HEK293 (cell line): ENCODE results near the gene TMEM145.

Experiments
- CTCF ChIA-PET: fragments of 350-600 bp; formaldehyde crosslinking; extraction: SDS; loops from one replicate; lab custom pipeline; 2021; ENCODE audit warnings: antibody characterized with exemption; lab: Yijun Ruan, JAX
- POLR2A ChIA-PET: fragments of 300-600 bp; formaldehyde crosslinking; extraction: SDS; loops from one replicate; lab custom pipeline; 2020; ENCODE audit warnings: antibody characterized with exemption, inconsistent platforms; lab: Yijun Ruan, JAX
- H3K27ac ChIP-seq: fragments of 200-500 bp; sonication (Bioruptor generic); 2 replicates; pipeline ENCODE4 v1.5.1; 2014; ENCODE audit warnings: low read depth, low read length, control low read depth, inconsistent platforms; ENCODE audit errors: extremely low read depth
- H3K36me3 ChIP-seq, 2 experiments: fragments of 200-500 bp in 1 of 2; sonication (Bioruptor generic) in 1 of 2; 1 replicate in 1 of 2; 2 replicates in 1 of 2; pipeline ENCODE4 v1.5.1; 2014 to 2017; ENCODE audit warnings: inconsistent platforms in 2 of 2, low read length in 2 of 2; ENCODE audit not compliant: control insufficient read depth in 2 of 2, insufficient read depth in 1 of 2
- H3K4me1 ChIP-seq: fragments of 200-500 bp; sonication (Bioruptor generic); 2 replicates; pipeline ENCODE4 v1.5.1; 2014; ENCODE audit warnings: mild to moderate bottlenecking, low read length, inconsistent platforms; ENCODE audit not compliant: control insufficient read depth, insufficient read depth
- H3K4me3 ChIP-seq: 2 replicates; pipeline ENCODE4 v1.5.1; 2011; ENCODE audit warnings: low read depth, mild to moderate bottlenecking, control low read depth, low read length, moderate library complexity
- H3K9me3 ChIP-seq: fragments of 200-500 bp; sonication (Bioruptor generic); 2 replicates; pipeline ENCODE4 v1.5.1; 2014; ENCODE audit warnings: low read depth, low read length, inconsistent platforms; ENCODE audit not compliant: control insufficient read depth, insufficient read depth
- GLIS1 ChIP-seq: fragments of 450-650 bp; formaldehyde crosslinking; IDR thresholded peaks from 2 replicates; pipeline ENCODE4 v1.5.1; 2016; ENCODE audit warnings: missing biosample characterization, missing genetic modification characterization
- GLIS2 ChIP-seq: fragments of 450-650 bp; formaldehyde crosslinking; IDR thresholded peaks from 2 replicates; pipeline ENCODE4 v1.5.1; 2016; ENCODE audit warnings: missing biosample characterization, missing genetic modification characterization
- YY1 ChIP-seq: fragments of 450-650 bp; formaldehyde crosslinking; IDR thresholded peaks from 2 replicates; pipeline ENCODE4 v1.5.1; 2018; ENCODE audit warnings: missing biosample characterization, missing genetic modification characterization
- ZIC2 ChIP-seq: fragments of 450-650 bp; formaldehyde crosslinking; IDR thresholded peaks from 2 replicates; pipeline ENCODE4 v1.5.1; 2016; ENCODE audit warnings: missing biosample characterization, missing genetic modification characterization
- ZNF10 ChIP-seq: fragments of 450-650 bp; formaldehyde crosslinking; IDR thresholded peaks from 2 replicates; pipeline ENCODE4 v1.5.1; 2017; ENCODE audit warnings: missing biosample characterization, missing genetic modification characterization
- ZNF214 ChIP-seq: fragments of 450-650 bp; formaldehyde crosslinking; IDR thresholded peaks from 2 replicates; pipeline ENCODE4 v1.5.1; 2017; ENCODE audit warnings: missing biosample characterization, mild to moderate bottlenecking, missing genetic modification characterization, borderline replicate concordance
- ZNF354C ChIP-seq: fragments of 450-650 bp; formaldehyde crosslinking; IDR thresholded peaks from 2 replicates; pipeline ENCODE4 v1.5.1; 2016; ENCODE audit warnings: missing biosample characterization, missing genetic modification characterization, low read depth, borderline replicate concordance
- ZNF433 ChIP-seq: fragments of 450-650 bp; formaldehyde crosslinking; IDR thresholded peaks from 2 replicates; pipeline ENCODE4 v1.5.1; 2016; ENCODE audit warnings: missing biosample characterization, missing genetic modification characterization, low read depth
- ZNF558 ChIP-seq: fragments of 450-650 bp; formaldehyde crosslinking; IDR thresholded peaks from 2 replicates; pipeline ENCODE4 v1.5.1; 2016; ENCODE audit warnings: missing biosample characterization, missing genetic modification characterization
- ZNF624 ChIP-seq: fragments of 450-650 bp; formaldehyde crosslinking; IDR thresholded peaks from 2 replicates; pipeline ENCODE4 v1.5.1; 2017; ENCODE audit warnings: missing biosample characterization, missing genetic modification characterization
- ZNF670 ChIP-seq: fragments of 450-650 bp; formaldehyde crosslinking; IDR thresholded peaks from 2 replicates; pipeline ENCODE4 v1.5.1; 2016; ENCODE audit warnings: missing biosample characterization, missing genetic modification characterization, low read depth
- TF ChIP-seq, protein P1 (sequence below): fragments of 450-650 bp; formaldehyde crosslinking; IDR thresholded peaks from 2 replicates; pipeline ENCODE4 v1.5.1; 2017; ENCODE audit warnings: missing biosample characterization, missing genetic modification characterization
- TF ChIP-seq, protein P2 (sequence below): fragments of 450-650 bp; formaldehyde crosslinking; IDR thresholded peaks from 2 replicates; pipeline ENCODE4 v1.5.1; 2016; ENCODE audit warnings: missing biosample characterization, missing genetic modification characterization, low read depth
- TF ChIP-seq, protein P3 (sequence below): fragments of 450-650 bp; IDR thresholded peaks from 2 replicates; pipeline ENCODE4 v1.5.1; 2018; ENCODE audit warnings: missing biosample characterization, missing genetic modification characterization
- TF ChIP-seq, protein P4 (sequence below): fragments of 450-650 bp; formaldehyde crosslinking; IDR thresholded peaks from 2 replicates; pipeline ENCODE4 v1.5.1; 2016; ENCODE audit warnings: missing biosample characterization, missing genetic modification characterization
- TF ChIP-seq, protein P5 (sequence below): fragments of 450-650 bp; formaldehyde crosslinking; IDR thresholded peaks from 2 replicates; pipeline ENCODE4 v1.5.1; 2017; ENCODE audit warnings: missing biosample characterization, missing genetic modification characterization

TMEM145 gene

DNA sequence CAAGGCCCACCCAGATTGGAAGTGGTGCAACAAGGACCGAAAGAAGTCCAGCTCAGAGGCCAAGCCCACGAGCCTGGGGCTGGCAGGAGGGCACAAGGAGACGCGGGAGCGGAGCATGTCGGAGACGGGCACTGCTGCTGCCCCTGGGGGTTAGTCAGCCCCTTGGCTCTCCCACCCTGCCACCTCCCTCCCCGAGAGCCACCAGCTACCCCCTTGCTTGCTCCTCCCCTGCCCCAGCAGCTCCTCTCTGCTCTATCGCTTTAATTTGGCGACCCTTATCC is 25.3 kb upstream of the TMEM145 start:
- POLR2A ChIA-PET = interaction anchor here (0.6 to 2.1 kb wide), 5 partner anchors 8 to 45 kb away, joined by 3 to 5 read pairs (median 4); no protein-coding TSS in a partner anchor
- no peaks in the 10 kb centered on the region for H3K9me3 ChIP-seq
- H3K4me3 ChIP-seq = no peak overlapping the region
- TF ChIP-seq ZNF354C (tag by site-specific recombination) = no peak
- no peak for TF ChIP-seq YY1 (tag by site-specific recombination)
- TF ChIP-seq ZNF214 (tag by site-specific recombination) = no peak
- TF ChIP-seq GLIS2 (tag by site-specific recombination) = 0 out of 2 replicates have a peak, but pooled peaks have one; percentile 30
- 0 out of 2 replicates have a peak, but pooled peaks have one; percentile 3 for TF ChIP-seq ZNF10 (tag by site-specific recombination)
- no peak overlapping the region for H3K27ac ChIP-seq
- peaks cover 26% of the 10 kb centered on the region for H3K4me1 ChIP-seq
- H3K36me3 ChIP-seq = peaks cover 0 to 62% of the 10 kb centered on the region in 2 experiments; a peak in 2 of 3 replicates
- CTCF ChIA-PET = interaction anchor here (0.6 to 3.6 kb wide), 5 partner anchors 8 to 155 kb away, joined by 3 to 16 read pairs (median 5); partner anchors contain the start of gene POU2F2

DNA sequence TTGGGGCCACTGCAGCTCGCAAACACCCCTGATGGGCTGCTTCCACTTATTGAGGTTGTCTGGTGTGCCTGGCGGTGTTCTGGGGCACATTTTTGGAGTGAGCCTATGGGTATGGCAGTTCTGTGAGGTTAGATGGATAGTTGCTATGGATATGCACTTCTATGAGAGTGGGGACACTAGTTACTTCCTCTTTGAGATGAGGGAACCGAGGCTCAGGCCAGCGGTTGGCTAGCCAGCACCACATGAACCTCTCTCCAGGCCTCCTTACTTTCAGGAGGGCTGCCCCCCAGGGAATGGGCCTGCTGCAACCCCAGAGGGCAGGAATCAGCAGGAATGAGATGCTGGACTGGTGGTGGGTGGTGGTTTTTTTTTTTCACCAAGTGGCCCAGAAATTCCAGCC is 24.7 kb upstream of the TMEM145 start:
- H3K36me3 ChIP-seq = peaks cover 3 to 68% of the 10 kb centered on the region in 2 experiments; a peak in 2 of 3 replicates
- H3K9me3 ChIP-seq = no peaks in the 10 kb centered on the region
- ChIA-PET CTCF (interaction anchor here (0.6 to 3.6 kb wide), 4 partner anchors 9 to 156 kb away, joined by 5 to 16 read pairs (median 8); partner anchors contain the start of gene POU2F2), POLR2A (interaction anchor here (0.7 to 2.1 kb wide), 4 partner anchors 8 to 45 kb away, joined by 3 to 4 read pairs (median 4); no protein-coding TSS in a partner anchor)
- H3K4me3 ChIP-seq = no peak overlapping the region
- no peak for TF ChIP-seq ZNF670
- TF ChIP-seq ZIC2 = 0 out of 2 replicates have a peak, but pooled peaks have one; percentile 24
- no peak for TF ChIP-seq ZNF433 (tag by site-specific recombination)
- TF ChIP-seq, protein P1, sequence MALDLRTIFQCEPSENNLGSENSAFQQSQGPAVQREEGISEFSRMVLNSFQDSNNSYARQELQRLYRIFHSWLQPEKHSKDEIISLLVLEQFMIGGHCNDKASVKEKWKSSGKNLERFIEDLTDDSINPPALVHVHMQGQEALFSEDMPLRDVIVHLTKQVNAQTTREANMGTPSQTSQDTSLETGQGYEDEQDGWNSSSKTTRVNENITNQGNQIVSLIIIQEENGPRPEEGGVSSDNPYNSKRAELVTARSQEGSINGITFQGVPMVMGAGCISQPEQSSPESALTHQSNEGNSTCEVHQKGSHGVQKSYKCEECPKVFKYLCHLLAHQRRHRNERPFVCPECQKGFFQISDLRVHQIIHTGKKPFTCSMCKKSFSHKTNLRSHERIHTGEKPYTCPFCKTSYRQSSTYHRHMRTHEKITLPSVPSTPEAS = no peak
- 0 out of 2 replicates have a peak, but pooled peaks have one; percentile 13 for TF ChIP-seq GLIS1 (tag by site-specific recombination)
- TF ChIP-seq, all 188 proteins: peak for 2
- H3K4me1 ChIP-seq = peaks cover 20% of the 10 kb centered on the region
- no peak overlapping the region for H3K27ac ChIP-seq

DNA sequence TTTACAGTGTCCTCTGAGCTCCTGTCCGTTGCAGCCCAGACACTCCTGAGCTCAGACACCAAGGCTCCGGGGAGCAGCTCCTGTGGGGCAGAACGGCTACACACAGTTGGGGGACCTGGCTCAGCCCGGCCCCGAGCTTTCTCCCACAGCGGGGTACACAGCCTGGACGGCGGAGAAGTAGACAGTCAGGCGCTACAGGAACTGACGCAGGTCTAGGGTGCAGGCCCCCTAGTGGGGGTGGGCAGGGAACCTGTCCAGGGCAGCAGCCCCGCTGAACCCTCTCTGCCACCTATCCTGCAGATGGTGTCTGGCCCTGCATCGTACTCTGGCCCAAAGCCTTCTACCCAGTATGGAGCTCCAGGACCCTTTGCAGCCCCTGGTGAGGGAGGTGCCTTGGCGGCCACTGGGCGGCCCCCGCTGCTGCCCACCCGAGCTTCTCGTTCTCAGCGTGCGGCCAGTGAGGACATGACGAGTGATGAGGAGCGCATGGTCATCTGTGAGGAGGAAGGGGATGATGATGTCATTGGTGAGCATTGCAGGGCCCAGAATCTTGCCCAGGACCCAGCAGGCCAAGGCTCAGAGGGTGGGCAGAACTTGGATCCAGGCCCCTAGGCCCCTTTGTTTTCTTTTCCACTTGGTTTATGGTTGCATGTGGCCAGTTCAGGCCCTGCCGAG is 24.1 kb upstream of the TMEM145 start:
- H3K27ac ChIP-seq = no peak overlapping the region
- ChIA-PET POLR2A (interaction anchor here (0.5 to 1.5 kb wide), 6 partner anchors 9 to 90 kb away, joined by 3 to 7 read pairs (median 3); no protein-coding TSS in a partner anchor), CTCF (interaction anchor here (0.6 to 3.6 kb wide), 4 partner anchors 10 to 156 kb away, joined by 3 to 16 read pairs (median 7); partner anchors contain the start of gene POU2F2)
- TF ChIP-seq GLIS2 (tag by site-specific recombination) (0 out of 2 replicates have a peak, but pooled peaks have one; percentile 36), ZNF558 (tag by site-specific recombination) (no peak), ZNF624 (tag by site-specific recombination) (no peak), ZIC2 (peak; percentile 64)
- TF ChIP-seq, protein P2, sequence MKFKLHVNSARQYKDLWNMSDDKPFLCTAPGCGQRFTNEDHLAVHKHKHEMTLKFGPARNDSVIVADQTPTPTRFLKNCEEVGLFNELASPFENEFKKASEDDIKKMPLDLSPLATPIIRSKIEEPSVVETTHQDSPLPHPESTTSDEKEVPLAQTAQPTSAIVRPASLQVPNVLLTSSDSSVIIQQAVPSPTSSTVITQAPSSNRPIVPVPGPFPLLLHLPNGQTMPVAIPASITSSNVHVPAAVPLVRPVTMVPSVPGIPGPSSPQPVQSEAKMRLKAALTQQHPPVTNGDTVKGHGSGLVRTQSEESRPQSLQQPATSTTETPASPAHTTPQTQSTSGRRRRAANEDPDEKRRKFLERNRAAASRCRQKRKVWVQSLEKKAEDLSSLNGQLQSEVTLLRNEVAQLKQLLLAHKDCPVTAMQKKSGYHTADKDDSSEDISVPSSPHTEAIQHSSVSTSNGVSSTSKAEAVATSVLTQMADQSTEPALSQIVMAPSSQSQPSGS (tag by site-specific recombination) = peak; percentile 68
- TF ChIP-seq, protein P3, sequence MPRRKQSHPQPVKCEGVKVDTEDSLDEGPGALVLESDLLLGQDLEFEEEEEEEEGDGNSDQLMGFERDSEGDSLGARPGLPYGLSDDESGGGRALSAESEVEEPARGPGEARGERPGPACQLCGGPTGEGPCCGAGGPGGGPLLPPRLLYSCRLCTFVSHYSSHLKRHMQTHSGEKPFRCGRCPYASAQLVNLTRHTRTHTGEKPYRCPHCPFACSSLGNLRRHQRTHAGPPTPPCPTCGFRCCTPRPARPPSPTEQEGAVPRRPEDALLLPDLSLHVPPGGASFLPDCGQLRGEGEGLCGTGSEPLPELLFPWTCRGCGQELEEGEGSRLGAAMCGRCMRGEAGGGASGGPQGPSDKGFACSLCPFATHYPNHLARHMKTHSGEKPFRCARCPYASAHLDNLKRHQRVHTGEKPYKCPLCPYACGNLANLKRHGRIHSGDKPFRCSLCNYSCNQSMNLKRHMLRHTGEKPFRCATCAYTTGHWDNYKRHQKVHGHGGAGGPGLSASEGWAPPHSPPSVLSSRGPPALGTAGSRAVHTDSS (tag by site-specific recombination) = 0 out of 2 replicates have a peak, but pooled peaks have one; percentile 51
- TF ChIP-seq, protein P4, sequence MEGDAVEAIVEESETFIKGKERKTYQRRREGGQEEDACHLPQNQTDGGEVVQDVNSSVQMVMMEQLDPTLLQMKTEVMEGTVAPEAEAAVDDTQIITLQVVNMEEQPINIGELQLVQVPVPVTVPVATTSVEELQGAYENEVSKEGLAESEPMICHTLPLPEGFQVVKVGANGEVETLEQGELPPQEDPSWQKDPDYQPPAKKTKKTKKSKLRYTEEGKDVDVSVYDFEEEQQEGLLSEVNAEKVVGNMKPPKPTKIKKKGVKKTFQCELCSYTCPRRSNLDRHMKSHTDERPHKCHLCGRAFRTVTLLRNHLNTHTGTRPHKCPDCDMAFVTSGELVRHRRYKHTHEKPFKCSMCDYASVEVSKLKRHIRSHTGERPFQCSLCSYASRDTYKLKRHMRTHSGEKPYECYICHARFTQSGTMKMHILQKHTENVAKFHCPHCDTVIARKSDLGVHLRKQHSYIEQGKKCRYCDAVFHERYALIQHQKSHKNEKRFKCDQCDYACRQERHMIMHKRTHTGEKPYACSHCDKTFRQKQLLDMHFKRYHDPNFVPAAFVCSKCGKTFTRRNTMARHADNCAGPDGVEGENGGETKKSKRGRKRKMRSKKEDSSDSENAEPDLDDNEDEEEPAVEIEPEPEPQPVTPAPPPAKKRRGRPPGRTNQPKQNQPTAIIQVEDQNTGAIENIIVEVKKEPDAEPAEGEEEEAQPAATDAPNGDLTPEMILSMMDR = peak; percentile 58; the same call in 1 of the 2 replicates
- TF ChIP-seq, protein P5, sequence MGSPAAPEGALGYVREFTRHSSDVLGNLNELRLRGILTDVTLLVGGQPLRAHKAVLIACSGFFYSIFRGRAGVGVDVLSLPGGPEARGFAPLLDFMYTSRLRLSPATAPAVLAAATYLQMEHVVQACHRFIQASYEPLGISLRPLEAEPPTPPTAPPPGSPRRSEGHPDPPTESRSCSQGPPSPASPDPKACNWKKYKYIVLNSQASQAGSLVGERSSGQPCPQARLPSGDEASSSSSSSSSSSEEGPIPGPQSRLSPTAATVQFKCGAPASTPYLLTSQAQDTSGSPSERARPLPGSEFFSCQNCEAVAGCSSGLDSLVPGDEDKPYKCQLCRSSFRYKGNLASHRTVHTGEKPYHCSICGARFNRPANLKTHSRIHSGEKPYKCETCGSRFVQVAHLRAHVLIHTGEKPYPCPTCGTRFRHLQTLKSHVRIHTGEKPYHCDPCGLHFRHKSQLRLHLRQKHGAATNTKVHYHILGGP (tag by site-specific recombination) = no peak
- peaks cover 5 to 74% of the 10 kb centered on the region in 2 experiments; a peak in 2 of 3 replicates for H3K36me3 ChIP-seq
- peaks cover 19% of the 10 kb centered on the region for H3K4me1 ChIP-seq
- H3K4me3 ChIP-seq = no peak overlapping the region
- no peaks in the 10 kb centered on the region for H3K9me3 ChIP-seq
